HG02571 (cell line): ENCODE data around the gene BDH1.
"Not testable (repeated sequence)": the region's sequence is repeated elsewhere in the genome, so short reads cannot be mapped to it uniquely, and the experiment has no call there.

Experiments
- ATAC-seq: cut with Tn5 transposase; IDR thresholded peaks from one replicate; pipeline ENCODE4 v1.9.1; 2021; ENCODE audit warnings: mild to moderate bottlenecking, moderate library complexity; ENCODE audit not compliant: unreplicated experiment

Gene BDH1

GRCh38 chr3:197578376-197578775 lies 22.6 kb upstream of the BDH1 start:
- ATAC-seq, result no peak

- no peak for ATAC-seq
Observed at GRCh38 chr3:197577366-197578074, 21.8 kb upstream of the BDH1 start.

- no peak for ATAC-seq
Observed at GRCh38 chr3:197576838-197577237, 21.1 kb upstream of the BDH1 start.

GRCh38 chr3:197575362-197575761 lies 19.6 kb upstream of the BDH1 start:
- no peak for ATAC-seq

GRCh38 chr3:197574396-197574991 lies 18.7 kb upstream of the BDH1 start:
- not testable (repeated sequence) for ATAC-seq

- ATAC-seq, result no peak
Observed at GRCh38 chr3:197573048-197573767, 17.4 kb upstream of the BDH1 start.

GRCh38 chr3:197571880-197572172 lies 16.1 kb upstream of the BDH1 start:
- not testable (repeated sequence) for ATAC-seq

GRCh38 chr3:197571074-197571879 lies 15.5 kb upstream of the BDH1 start:
- not testable (repeated sequence) for ATAC-seq

GRCh38 chr3:197569433-197569832 lies 13.7 kb upstream of the BDH1 start:
- not testable (repeated sequence) for ATAC-seq

- no peak for ATAC-seq
Observed at GRCh38 chr3:197567904-197568681, 12.3 kb upstream of the BDH1 start.

GRCh38 chr3:197566155-197566554 lies 10.4 kb upstream of the BDH1 start:
- not testable (repeated sequence) for ATAC-seq

- ATAC-seq, result no peak
Observed at GRCh38 chr3:197564097-197564843, 8.5 kb upstream of the BDH1 start.

- ATAC-seq, result no peak
Observed at GRCh38 chr3:197562398-197563251, 6.9 kb upstream of the BDH1 start.

GRCh38 chr3:197561926-197562325 lies 6.2 kb upstream of the BDH1 start:
- ATAC-seq, result no peak

- ATAC-seq, result no peak
Observed at GRCh38 chr3:197559651-197560050, 3.9 kb upstream of the BDH1 start.

- peak; percentile 96 for ATAC-seq
Observed at GRCh38 chr3:197554562-197555280, 1.0 kb downstream of the BDH1 start.

GRCh38 chr3:197554196-197554561 lies 1.6 kb downstream of the BDH1 start:
- no peak for ATAC-seq

- ATAC-seq, result no peak
Observed at GRCh38 chr3:197552198-197552597, 3.6 kb downstream of the BDH1 start.
